Ishikawa (cell line): ENCODE measurements around the gene ESR1.

Experiments used
- CEBPB ChIP-seq: IDR thresholded peaks from 2 replicates; pipeline ENCODE4 v1.6.1; 2012
- CREB1 ChIP-seq: IDR thresholded peaks from 2 replicates; pipeline ENCODE4 v1.6.1; 2012; ENCODE audit warnings: low read depth
- EGR1 ChIP-seq: IDR thresholded peaks from 2 replicates; pipeline ENCODE4 v1.6.1; 2012
- EP300 ChIP-seq: IDR thresholded peaks from 2 replicates; pipeline ENCODE4 v1.6.1; 2012; ENCODE audit warnings: borderline replicate concordance
- FOXM1 ChIP-seq: IDR thresholded peaks from 2 replicates; pipeline ENCODE4 v1.6.1; 2012; ENCODE audit warnings: low read depth, borderline replicate concordance
- NFIC ChIP-seq: IDR thresholded peaks from 2 replicates; pipeline ENCODE4 v1.6.1; 2012
- RAD21 ChIP-seq: IDR thresholded peaks from 2 replicates; pipeline ENCODE4 v1.6.1; 2012; ENCODE audit warnings: low read depth
- TAF1 ChIP-seq: IDR thresholded peaks from 2 replicates; pipeline ENCODE4 v1.6.1; 2012; ENCODE audit warnings: low read depth, mild to moderate bottlenecking
- TCF12 ChIP-seq: IDR thresholded peaks from 2 replicates; pipeline ENCODE4 v1.6.1; 2012; ENCODE audit warnings: low read depth
- TEAD4 ChIP-seq: IDR thresholded peaks from 2 replicates; pipeline ENCODE4 v1.6.1; 2012
- YY1 ChIP-seq: IDR thresholded peaks from 2 replicates; pipeline ENCODE4 v1.6.1; 2012; ENCODE audit warnings: low read depth
- ZBTB7A ChIP-seq: IDR thresholded peaks from 2 replicates; pipeline ENCODE4 v1.6.1; 2012; ENCODE audit warnings: low read depth
- TF ChIP-seq, protein P1 (sequence below): IDR thresholded peaks from 2 replicates; pipeline ENCODE4 v1.6.1; 2012
- TF ChIP-seq, protein P2 (sequence below): IDR thresholded peaks from 2 replicates; pipeline ENCODE4 v1.6.1; 2012; ENCODE audit warnings: low read depth, mild to moderate bottlenecking
- TF ChIP-seq, protein P3 (sequence below): IDR thresholded peaks from 2 replicates; pipeline ENCODE4 v1.6.1; 2012

ESR1 gene

DNA sequence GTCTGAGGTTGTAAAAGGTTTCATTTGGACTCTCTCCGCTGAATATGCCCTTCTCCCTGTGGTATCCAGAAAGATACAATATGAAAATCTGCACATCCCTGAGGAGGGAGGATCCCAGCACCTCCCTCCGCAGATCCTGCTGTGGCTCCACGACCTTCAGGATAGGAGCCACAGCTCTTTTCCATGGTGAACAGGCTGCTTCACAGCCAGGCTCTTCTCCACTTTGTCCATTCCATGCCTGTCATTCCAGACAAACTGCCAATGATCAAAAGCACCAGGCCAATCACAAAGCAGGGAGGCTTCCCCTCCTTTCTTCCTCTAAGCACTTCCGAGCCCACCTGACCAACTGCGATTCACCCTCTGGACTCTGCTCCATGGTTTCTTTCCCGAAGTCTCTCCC is 339.8 kb downstream of the ESR1 start:
- TF ChIP-seq YY1 (no peak), NFIC (no peak), CEBPB (no peak), TCF12 (no peak), FOXM1 (no peak), RAD21 (no peak), ZBTB7A (no peak), EGR1 (no peak), TEAD4 (no peak), TAF1 (no peak), CREB1 (no peak), EP300 (no peak)
- TF ChIP-seq, protein P1, sequence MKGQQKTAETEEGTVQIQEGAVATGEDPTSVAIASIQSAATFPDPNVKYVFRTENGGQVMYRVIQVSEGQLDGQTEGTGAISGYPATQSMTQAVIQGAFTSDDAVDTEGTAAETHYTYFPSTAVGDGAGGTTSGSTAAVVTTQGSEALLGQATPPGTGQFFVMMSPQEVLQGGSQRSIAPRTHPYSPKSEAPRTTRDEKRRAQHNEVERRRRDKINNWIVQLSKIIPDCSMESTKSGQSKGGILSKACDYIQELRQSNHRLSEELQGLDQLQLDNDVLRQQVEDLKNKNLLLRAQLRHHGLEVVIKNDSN: no peak
- TF ChIP-seq, protein P2, sequence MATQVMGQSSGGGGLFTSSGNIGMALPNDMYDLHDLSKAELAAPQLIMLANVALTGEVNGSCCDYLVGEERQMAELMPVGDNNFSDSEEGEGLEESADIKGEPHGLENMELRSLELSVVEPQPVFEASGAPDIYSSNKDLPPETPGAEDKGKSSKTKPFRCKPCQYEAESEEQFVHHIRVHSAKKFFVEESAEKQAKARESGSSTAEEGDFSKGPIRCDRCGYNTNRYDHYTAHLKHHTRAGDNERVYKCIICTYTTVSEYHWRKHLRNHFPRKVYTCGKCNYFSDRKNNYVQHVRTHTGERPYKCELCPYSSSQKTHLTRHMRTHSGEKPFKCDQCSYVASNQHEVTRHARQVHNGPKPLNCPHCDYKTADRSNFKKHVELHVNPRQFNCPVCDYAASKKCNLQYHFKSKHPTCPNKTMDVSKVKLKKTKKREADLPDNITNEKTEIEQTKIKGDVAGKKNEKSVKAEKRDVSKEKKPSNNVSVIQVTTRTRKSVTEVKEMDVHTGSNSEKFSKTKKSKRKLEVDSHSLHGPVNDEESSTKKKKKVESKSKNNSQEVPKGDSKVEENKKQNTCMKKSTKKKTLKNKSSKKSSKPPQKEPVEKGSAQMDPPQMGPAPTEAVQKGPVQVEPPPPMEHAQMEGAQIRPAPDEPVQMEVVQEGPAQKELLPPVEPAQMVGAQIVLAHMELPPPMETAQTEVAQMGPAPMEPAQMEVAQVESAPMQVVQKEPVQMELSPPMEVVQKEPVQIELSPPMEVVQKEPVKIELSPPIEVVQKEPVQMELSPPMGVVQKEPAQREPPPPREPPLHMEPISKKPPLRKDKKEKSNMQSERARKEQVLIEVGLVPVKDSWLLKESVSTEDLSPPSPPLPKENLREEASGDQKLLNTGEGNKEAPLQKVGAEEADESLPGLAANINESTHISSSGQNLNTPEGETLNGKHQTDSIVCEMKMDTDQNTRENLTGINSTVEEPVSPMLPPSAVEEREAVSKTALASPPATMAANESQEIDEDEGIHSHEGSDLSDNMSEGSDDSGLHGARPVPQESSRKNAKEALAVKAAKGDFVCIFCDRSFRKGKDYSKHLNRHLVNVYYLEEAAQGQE: no peak
- TF ChIP-seq, protein P3, sequence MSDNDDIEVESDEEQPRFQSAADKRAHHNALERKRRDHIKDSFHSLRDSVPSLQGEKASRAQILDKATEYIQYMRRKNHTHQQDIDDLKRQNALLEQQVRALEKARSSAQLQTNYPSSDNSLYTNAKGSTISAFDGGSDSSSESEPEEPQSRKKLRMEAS: no peak

DNA sequence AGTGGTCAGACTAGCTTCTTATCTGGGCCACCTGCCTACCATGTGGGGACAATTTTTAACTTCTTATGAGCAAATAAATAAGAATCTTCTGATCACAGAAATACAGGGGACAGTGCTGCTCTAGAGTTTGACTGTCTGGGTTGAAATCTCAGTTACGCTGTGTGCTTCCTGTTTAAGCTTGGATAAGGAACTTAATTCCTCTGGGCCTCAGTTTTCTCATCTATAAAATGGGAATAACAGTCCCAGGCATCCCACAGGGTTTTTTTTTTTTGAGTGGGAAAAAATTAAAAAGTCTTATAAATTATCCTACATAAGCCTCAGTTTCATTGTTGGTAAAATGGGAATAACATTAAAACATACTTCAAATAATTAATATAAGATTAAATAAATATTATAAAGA is 340.9 kb downstream of the ESR1 start:
- TF ChIP-seq TEAD4: no peak
- no peak for TF ChIP-seq TAF1

DNA sequence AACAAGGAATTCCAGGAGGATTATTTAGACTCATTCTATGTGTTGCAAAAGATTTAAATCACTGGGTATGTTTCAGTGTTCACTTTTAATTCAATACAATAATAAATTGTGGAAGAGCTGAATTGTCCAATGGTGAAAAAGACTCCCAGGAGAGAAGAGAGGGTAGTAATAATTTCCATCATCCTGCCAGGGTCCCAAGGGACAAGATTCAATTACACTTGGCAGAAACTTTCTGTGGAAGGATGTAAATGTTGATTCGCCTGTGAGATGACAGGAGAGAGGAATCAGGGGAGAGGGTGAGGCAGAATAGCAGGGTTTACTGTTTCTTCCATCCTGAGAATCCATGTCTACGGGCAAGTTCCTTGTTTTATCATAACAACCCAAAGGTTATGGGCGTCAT is 342.7 kb downstream of the ESR1 start:
- TF ChIP-seq TEAD4: no peak
- TF ChIP-seq CREB1: no peak
- TF ChIP-seq, protein P1: no peak
- TF ChIP-seq RAD21: no peak
- TF ChIP-seq YY1: no peak
- no peak for TF ChIP-seq EGR1
- TF ChIP-seq FOXM1: no peak
- TF ChIP-seq, protein P3: no peak
- TF ChIP-seq NFIC: no peak
- no peak for TF ChIP-seq CEBPB
- no peak for TF ChIP-seq TCF12
- TF ChIP-seq ZBTB7A: no peak

DNA sequence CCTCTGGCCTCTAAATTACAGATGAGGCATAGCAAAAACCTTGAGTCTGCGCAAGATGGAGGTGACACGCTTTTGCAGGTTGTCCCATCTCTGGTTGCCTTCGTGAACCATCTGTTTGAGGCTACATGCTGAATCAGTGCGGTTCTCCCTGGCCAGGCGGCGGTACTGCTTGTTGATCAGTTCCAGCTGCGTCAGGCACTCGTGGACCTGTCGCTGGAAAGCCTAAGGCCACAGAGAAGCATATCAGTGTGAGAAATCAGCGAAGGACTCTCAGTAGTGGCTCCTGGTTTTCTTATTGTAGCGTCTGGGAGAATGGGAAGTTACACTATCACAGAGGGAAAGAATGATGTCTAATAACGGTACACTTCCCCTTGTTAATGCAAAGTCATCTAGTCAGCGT is 344.4 kb downstream of the ESR1 start:
- TF ChIP-seq TCF12: no peak
- TF ChIP-seq EGR1: no peak
- TF ChIP-seq, protein P2: no peak
- no peak for TF ChIP-seq CREB1
- TF ChIP-seq CEBPB: no peak
- no peak for TF ChIP-seq TEAD4
- TF ChIP-seq EP300: no peak
- TF ChIP-seq, protein P3: no peak
- TF ChIP-seq YY1: no peak
- TF ChIP-seq FOXM1: no peak
- no peak for TF ChIP-seq NFIC
- no peak for TF ChIP-seq ZBTB7A
- TF ChIP-seq, protein P1: no peak
- TF ChIP-seq TAF1: no peak
- TF ChIP-seq RAD21: no peak

- TF ChIP-seq NFIC: no peak
- TF ChIP-seq EGR1: no peak
- no peak for TF ChIP-seq CEBPB
- TF ChIP-seq, protein P1: no peak
- no peak for TF ChIP-seq RAD21
- TF ChIP-seq YY1: no peak
- TF ChIP-seq, protein P3: no peak
- no peak for TF ChIP-seq TEAD4
- TF ChIP-seq EP300: no peak
- TF ChIP-seq, protein P2: no peak
- no peak for TF ChIP-seq ZBTB7A
- TF ChIP-seq TCF12: no peak
- no peak for TF ChIP-seq FOXM1
- no peak for TF ChIP-seq TAF1
- TF ChIP-seq CREB1: no peak
These were observed 347.3 kb downstream of the ESR1 start for GRCh38 chr6:152154559-152155356.
